H1 (cell line): ENCODE measurements around the gene FUT4. TPM values are rescaled to one million over a fixed set of nuclear protein-coding genes. Genes with fewer than 3 reads are reported as not detected.

Source experiments
- CTCF ChIA-PET: fragments of 300-600 bp; sonication (Branson Sonifier 250); formaldehyde crosslinking; loops from one replicate; lab custom pipeline; 2021; ENCODE audit not compliant: partially characterized antibody; lab: Charles Lee
- POLR2A ChIA-PET: fragments of 300-600 bp; sonication (Branson Sonifier 250); formaldehyde crosslinking; loops from one replicate; lab custom pipeline; 2021; ENCODE audit warnings: inconsistent platforms; ENCODE audit not compliant: partially characterized antibody; lab: Charles Lee
- DNase-seq, 2 experiments: peaks; one replicate each; pipeline versions ENCODE4 v3.0.0 to v3.0.0-alpha.2; 2010 to 2022; ENCODE audit warnings: low spot score in 2 of 2, low read depth in 1 of 2, mixed read lengths in 1 of 2
- FAIRE-seq: peaks from 2 replicates; lab custom pipeline; 2011; peaks lifted over from hg19 to GRCh38; lab: Jason Lieb, UNC
- H2AFZ ChIP-seq: 2 replicates; pipeline ENCODE4 v1.8.1; 2012; ENCODE audit warnings: low read length, inconsistent platforms
- H2AK5ac ChIP-seq: 2 replicates; pipeline ENCODE4 v1.6.1; 2013; ENCODE audit warnings: low read depth, low read length
- H2BK120ac ChIP-seq: replicated peaks from 2 replicates; pipeline ENCODE3; 2013; ENCODE audit warnings: low read depth, low read length, inconsistent platforms
- H2BK12ac ChIP-seq: 2 replicates; pipeline ENCODE4 v1.6.1; 2013; ENCODE audit warnings: low read depth, low read length
- H2BK15ac ChIP-seq: 2 replicates; pipeline ENCODE4 v1.6.1; 2013; ENCODE audit warnings: low read length
- H2BK20ac ChIP-seq: 2 replicates; pipeline ENCODE4 v1.6.1; 2013; ENCODE audit warnings: low read length
- H2BK5ac ChIP-seq: 2 replicates; pipeline ENCODE4 v1.6.1; 2013; ENCODE audit warnings: low read depth, low read length
- H3K14ac ChIP-seq: 2 replicates; pipeline ENCODE4 v1.6.1; 2013; ENCODE audit warnings: inconsistent platforms; ENCODE audit not compliant: insufficient read length
- H3K18ac ChIP-seq: 2 replicates; pipeline ENCODE4 v1.6.1; 2013; ENCODE audit warnings: low read length; ENCODE audit errors: extremely low read depth
- H3K23ac ChIP-seq: 2 replicates; pipeline ENCODE4 v1.6.1; 2013; ENCODE audit warnings: inconsistent platforms; ENCODE audit not compliant: insufficient read length
- H3K23me2 ChIP-seq: 2 replicates; pipeline ENCODE4 v1.6.1; 2013; ENCODE audit warnings: low read depth, low read length
- H3K27ac ChIP-seq: 2 replicates; pipeline ENCODE4 v1.6.1; 2011; ENCODE audit warnings: low read depth, low read length, inconsistent platforms
- H3K27me3 ChIP-seq, 4 experiments: replicated peaks in 1 of 4; 1 replicate in 1 of 4; 2 replicates in 3 of 4; pipeline versions ENCODE4 v1.6.1 to v1.8.1; 2011 to 2013; ENCODE audit warnings: low read length in 3 of 4, mild to moderate bottlenecking in 3 of 4, inconsistent platforms in 2 of 4, mixed read lengths in 2 of 4, moderate library complexity in 1 of 4; ENCODE audit not compliant: control insufficient read depth in 3 of 4, insufficient read depth in 3 of 4; ENCODE audit errors: extremely low read depth in 1 of 4
- H3K36me3 ChIP-seq, 4 experiments: 2 replicates each; pipeline versions ENCODE4 v1.6.1 to v1.8.1; 2011 to 2013; ENCODE audit warnings: mild to moderate bottlenecking in 4 of 4, low read length in 3 of 4, moderate library complexity in 2 of 4, control low read depth in 1 of 4, inconsistent platforms in 1 of 4; ENCODE audit not compliant: insufficient read depth in 4 of 4, control insufficient read depth in 2 of 4
- H3K4ac ChIP-seq: replicated peaks from 2 replicates; pipeline ENCODE3; 2013; ENCODE audit warnings: low read length, low read depth, mixed read lengths, inconsistent platforms; ENCODE audit not compliant: insufficient read length
- H3K4me1 ChIP-seq, 4 experiments: replicated peaks in 1 of 4; 1 replicate in 1 of 4; 2 replicates in 3 of 4; pipeline versions ENCODE4 v1.6.1 to v1.8.1; 2011 to 2013; ENCODE audit warnings: low read length in 3 of 4, inconsistent platforms in 2 of 4, mixed read lengths in 1 of 4; ENCODE audit not compliant: insufficient read depth in 4 of 4, control insufficient read depth in 3 of 4
- H3K4me2 ChIP-seq, 2 experiments: 2 replicates each; pipeline versions ENCODE4 v1.6.1 to v1.8.1; 2011 to 2013; ENCODE audit warnings: low read depth in 2 of 2, low read length in 2 of 2, control low read depth in 1 of 2, inconsistent platforms in 1 of 2, mild to moderate bottlenecking in 1 of 2; ENCODE audit not compliant: insufficient read depth in 1 of 2
- H3K4me3 ChIP-seq, 4 experiments: fragments of 200-600, 300-600 bp in 1 of 4; sonication (generic), shearing (Covaris generic), sonication (Bioruptor Twin) in 1 of 4; 2 replicates each; pipeline versions ENCODE4 v1.5.1 to v1.8.1; 2011 to 2016; ENCODE audit warnings: low read length in 4 of 4, low read depth in 3 of 4, control low read depth in 2 of 4, inconsistent platforms in 2 of 4, mild to moderate bottlenecking in 2 of 4, mixed read lengths in 1 of 4, moderate library complexity in 1 of 4; ENCODE audit not compliant: insufficient read depth in 2 of 4; ENCODE audit errors: extremely low read depth in 1 of 4
- H3K56ac ChIP-seq: replicated peaks from 2 replicates; pipeline ENCODE3; 2013; ENCODE audit warnings: low read depth, mild to moderate bottlenecking, mixed read lengths, low read length, inconsistent platforms; ENCODE audit not compliant: insufficient read length
- H3K79me1 ChIP-seq: 2 replicates; pipeline ENCODE4 v1.6.1; 2013; ENCODE audit warnings: low read depth, low read length, control low read depth
- H3K79me2 ChIP-seq, 2 experiments: 2 replicates each; pipeline versions ENCODE4 v1.6.1 to v1.8.1; 2012 to 2013; ENCODE audit warnings: low read length in 2 of 2, mild to moderate bottlenecking in 2 of 2, inconsistent platforms in 1 of 2; ENCODE audit not compliant: insufficient read depth in 2 of 2, control insufficient read depth in 1 of 2
- H3K9ac ChIP-seq, 4 experiments: replicated peaks in 1 of 4; 1 replicate in 1 of 4; 2 replicates in 3 of 4; pipeline versions ENCODE4 v1.6.1 to v1.8.1; 2011 to 2013; ENCODE audit warnings: low read depth in 3 of 4, low read length in 3 of 4, control low read depth in 2 of 4, mild to moderate bottlenecking in 2 of 4, moderate library complexity in 2 of 4, inconsistent platforms in 1 of 4; ENCODE audit errors: extremely low read depth in 1 of 4
- H3K9me3 ChIP-seq, 2 experiments: 2 replicates each; pipeline versions ENCODE4 v1.6.1 to v1.8.1; 2012 to 2013; ENCODE audit warnings: mild to moderate bottlenecking in 2 of 2, moderate library complexity in 2 of 2, control low read depth in 1 of 2, inconsistent platforms in 1 of 2, low read depth in 1 of 2, low read length in 1 of 2, mixed read lengths in 1 of 2; ENCODE audit not compliant: insufficient read depth in 2 of 2
- H4K20me1 ChIP-seq, 2 experiments: replicated peaks in 1 of 2; 2 replicates each; pipeline versions ENCODE3 to v1.8.1; 2011 to 2013; ENCODE audit warnings: inconsistent platforms in 2 of 2, low read length in 2 of 2, mild to moderate bottlenecking in 1 of 2; ENCODE audit not compliant: insufficient read depth in 2 of 2, control insufficient read depth in 1 of 2
- H4K5ac ChIP-seq: 2 replicates; pipeline ENCODE4 v1.6.1; 2013; ENCODE audit warnings: low read length, low read depth, mixed read lengths, inconsistent platforms; ENCODE audit not compliant: insufficient read length
- H4K8ac ChIP-seq: 2 replicates; pipeline ENCODE4 v1.8.0; 2013; ENCODE audit warnings: mild to moderate bottlenecking, moderate library complexity, low read length, inconsistent platforms; ENCODE audit not compliant: insufficient read depth; ENCODE audit errors: extremely low read depth
- H4K91ac ChIP-seq: replicated peaks from 2 replicates; pipeline ENCODE3; 2013; ENCODE audit warnings: low read length, mixed read lengths, inconsistent platforms; ENCODE audit not compliant: insufficient read length
- CHD2 ChIP-seq: IDR thresholded peaks from 2 replicates; pipeline ENCODE4 v1.6.1; 2012; ENCODE audit warnings: low read length, improper control_type of control experiment
- MAFK ChIP-seq: IDR thresholded peaks from 2 replicates; pipeline ENCODE4 v1.6.1; 2012; ENCODE audit warnings: low read depth, mild to moderate bottlenecking, improper control_type of control experiment, low read length
- TBP ChIP-seq: IDR thresholded peaks from 2 replicates; pipeline ENCODE4 v1.6.1; 2011; ENCODE audit warnings: low read depth, low read length, improper control_type of control experiment
- TEAD4 ChIP-seq: IDR thresholded peaks from 2 replicates; pipeline ENCODE4 v1.6.1; 2012; ENCODE audit warnings: low read depth, low read length, inconsistent platforms, mixed read lengths
- WGBS, 2 experiments: shearing (Covaris generic) in 1 of 2; methylation state at CpG; one replicate each; pipeline versions ENCODE4 v1.1.6 to v1.1.7; 2013 to 2015; ENCODE audit warnings: low lambda C conversion rate in 2 of 2, mixed read lengths in 2 of 2, inconsistent platforms in 1 of 2, low coverage in 1 of 2, missing lambda C conversion rate in 1 of 2; ENCODE audit not compliant: insufficient replicate concordance in 2 of 2, insufficient coverage in 1 of 2, insufficient read length in 1 of 2; ENCODE audit errors: extremely low coverage in 1 of 2, missing lambda C conversion rate in 1 of 2; 5-methylcytosine and 5-hydroxymethylcytosine counted together
- polyA plus RNA-seq, 7 experiments: library from polyadenylated mRNA; depleted of rRNA in 3 of 7; stranded (reverse) in 5 of 7; unstranded in 2 of 7; fragments of >200 nt in 5 of 7; fragments of 200-250 nt in 2 of 7; gene quantifications; 1 replicate in 5 of 7; 2 replicates in 1 of 7; 4 replicates in 1 of 7; pipeline versions ENCODE4 v1.2.1 to v1.2.3, GENCODE V29; 2011 to 2013; ENCODE audit warnings: missing spikeins in 2 of 7, mixed read lengths in 2 of 7
- total RNA-seq: library from RNA; stranded (reverse); fragmentation: NEBNext Ultra II Directional; extraction: Animal tissue kit (Norgen Biotek cat#: 25700); gene quantifications from 2 replicates; pipeline ENCODE4 v1.2.1, GENCODE V29; 2021

FUT4 gene
- total and polyA plus RNA-seq, 2 of the 8 experiments (the other 6 are each of a cell fraction or from before 2014, with no cell fraction given), result 2.6 to 8.0 TPM

- H2BK120ac ChIP-seq, result no peak overlapping the region
- no peak overlapping the region for H3K14ac ChIP-seq
- H2BK12ac ChIP-seq, result no peak overlapping the region
- no peak overlapping the region for H3K27ac ChIP-seq
- no peak overlapping the region for H2AK5ac ChIP-seq
- H3K4ac ChIP-seq, result no peak overlapping the region
- H3K27me3 ChIP-seq, result no peaks in the 10 kb centered on the region; a peak in 1 of 7 replicates
- H3K79me1 ChIP-seq, result no peaks in the 10 kb centered on the region
- no peak overlapping the region for H4K8ac ChIP-seq
- no peaks in the 10 kb centered on the region for H3K23me2 ChIP-seq
- H3K56ac ChIP-seq, result no peak overlapping the region
- DNase-seq, result no peak
- no peaks in the 10 kb centered on the region for H4K20me1 ChIP-seq
- no peak overlapping the region; the same call in 1 of the 2 replicates for H2AFZ ChIP-seq
- H2BK20ac ChIP-seq, result no peak overlapping the region
- no peaks in the 10 kb centered on the region for H3K9me3 ChIP-seq
- no peaks in the 10 kb centered on the region for H3K36me3 ChIP-seq
- H4K91ac ChIP-seq, result no peak overlapping the region
- TF ChIP-seq TBP (no peak), TEAD4 (no peak), CHD2 (no peak), MAFK (no peak)
- TF ChIP-seq, all 59 proteins: peak for 0
- CTCF ChIA-PET, result interaction anchor here (1.1 to 1.4 kb wide), 2 partner anchors 13 to 15 kb away, joined by 3 to 5 read pairs; no protein-coding TSS in a partner anchor
- Histone ChIP-seq H2BK5ac (no peak overlapping the region), H3K18ac (no peak overlapping the region), H3K4me2 (no peak overlapping the region), H3K23ac (no peak overlapping the region), H3K4me3 (no peak overlapping the region), H3K79me2 (no peaks in the 10 kb centered on the region), H4K5ac (no peak overlapping the region), H3K9ac (no peak overlapping the region), H2BK15ac (no peak overlapping the region), H3K4me1 (no peaks in the 10 kb centered on the region)
- POLR2A ChIA-PET, result no interaction called here
- WGBS, 2 experiments, result 82% methylated on average over 3 of the region's 3 CpGs; no CpG with 5 or more reads in 1 of the 2 experiments
- no peak for FAIRE-seq
These were observed 6.6 kb upstream of the FUT4 start for GRCh38 chr11:94537031-94537600.
